Neural cell (in vitro differentiated cells): ENCODE measurements around the gene SIX4. TPM values are rescaled to one million over a fixed set of nuclear protein-coding genes. Genes with fewer than 3 reads are reported as not detected.

Source experiments
- H2AFZ ChIP-seq: fragments of 200-600, 300-800 bp; sonication (generic), shearing (Covaris generic); 2 replicates; pipeline ENCODE4 v1.6.0; 2014; ENCODE audit warnings: low read depth, mild to moderate bottlenecking, antibody characterized with exemption, low read length, moderate library complexity
- H3F3A ChIP-seq: fragments of 200-600 bp; shearing (Covaris generic); 2 replicates; pipeline ENCODE4 v1.6.1; 2016; ENCODE audit warnings: mild to moderate bottlenecking, moderate library complexity, mixed read lengths, antibody characterized with exemption, low read length; ENCODE audit not compliant: insufficient read depth, poor library complexity, severe bottlenecking
- H3K27ac ChIP-seq: fragments of 200-600, 300-800 bp; sonication (generic), shearing (Covaris generic); 2 replicates; pipeline ENCODE4 v1.5.1; 2014; ENCODE audit warnings: mild to moderate bottlenecking, low read length, moderate library complexity
- H3K27me3 ChIP-seq: fragments of 300-800, 200-600 bp; sonication (generic), shearing (Covaris generic); 2 replicates; pipeline ENCODE4 v1.6.0; 2014; ENCODE audit warnings: mild to moderate bottlenecking, low read depth, low read length, moderate library complexity; ENCODE audit not compliant: insufficient read depth
- H3K36me3 ChIP-seq: fragments of 300-800, 200-600 bp; sonication (generic), shearing (Covaris generic); 2 replicates; pipeline ENCODE4 v1.5.1; 2014; ENCODE audit warnings: mild to moderate bottlenecking, antibody characterized with exemption, low read length, moderate library complexity; ENCODE audit not compliant: insufficient read depth
- H3K4me2 ChIP-seq: fragments of 300-800, 200-600 bp; sonication (generic), shearing (Covaris generic); 2 replicates; pipeline ENCODE4 v1.6.0; 2014; ENCODE audit warnings: mild to moderate bottlenecking, low read length
- H3K4me3 ChIP-seq: fragments of 300-800, 200-600 bp; sonication (generic), shearing (Covaris generic); 2 replicates; pipeline ENCODE4 v1.5.1; 2014; ENCODE audit warnings: mild to moderate bottlenecking, low read length, moderate library complexity
- H3K79me2 ChIP-seq: fragments of 200-600 bp; shearing (Covaris generic); replicated peaks from 2 replicates; pipeline ENCODE4 v1.6.0; 2014; ENCODE audit warnings: mild to moderate bottlenecking, low read length, moderate library complexity; ENCODE audit not compliant: insufficient read depth
- H3K9ac ChIP-seq: fragments of 300-800, 200-600 bp; sonication (generic), shearing (Covaris generic); 2 replicates; pipeline ENCODE4 v1.6.1; 2016; ENCODE audit warnings: mild to moderate bottlenecking, low read length, mixed read lengths
- H3K9me2 ChIP-seq: fragments of 200-600 bp; shearing (Covaris generic); 2 replicates; pipeline ENCODE4 v1.6.1; 2016; ENCODE audit warnings: mild to moderate bottlenecking, low read length, mixed read lengths; ENCODE audit not compliant: insufficient read depth
- H3K9me3 ChIP-seq: fragments of 200-600, 300-800 bp; sonication (generic), shearing (Covaris generic); 2 replicates; pipeline ENCODE4 v1.6.1; 2016; ENCODE audit warnings: mild to moderate bottlenecking, mixed run types, low read length, moderate library complexity, mixed read lengths
- H4K20me1 ChIP-seq: fragments of 200-600 bp; shearing (Covaris generic); 2 replicates; pipeline ENCODE4 v1.6.1; 2016; ENCODE audit warnings: mild to moderate bottlenecking, mixed run types; ENCODE audit not compliant: insufficient read depth
- EP300 ChIP-seq: fragments of 450-650 bp; conservative IDR thresholded peaks from 2 replicates; pipeline ENCODE4 v1.6.1; 2014; ENCODE audit warnings: antibody characterized with exemption, mild to moderate bottlenecking, moderate library complexity; ENCODE audit not compliant: poor library complexity, severe bottlenecking
- EZH2 ChIP-seq: fragments of 200-600, 300-800 bp; shearing (Covaris generic), sonication (generic); IDR thresholded peaks from 2 replicates; pipeline ENCODE4 v1.6.1; 2014; ENCODE audit warnings: antibody characterized with exemption, low read length, borderline replicate concordance, mild to moderate bottlenecking; ENCODE audit not compliant: insufficient read depth, poor library complexity, severe bottlenecking
- MXI1 ChIP-seq: fragments of 450-650 bp; conservative IDR thresholded peaks from 2 replicates; pipeline ENCODE4 v1.6.1; 2014; ENCODE audit warnings: antibody characterized with exemption, mild to moderate bottlenecking; ENCODE audit not compliant: poor library complexity, severe bottlenecking
- POLR2AphosphoS5 ChIP-seq: IDR thresholded peaks from 2 replicates; pipeline ENCODE4 v1.6.1; 2012
- RAD21 ChIP-seq: fragments of 450-650 bp; conservative IDR thresholded peaks from 2 replicates; pipeline ENCODE4 v1.6.1; 2014; ENCODE audit warnings: antibody characterized with exemption, mild to moderate bottlenecking, moderate library complexity
- SMC3 ChIP-seq: fragments of 450-650 bp; conservative IDR thresholded peaks from 2 replicates; pipeline ENCODE4 v1.6.1; 2014; ENCODE audit warnings: antibody characterized with exemption, mild to moderate bottlenecking, moderate library complexity; ENCODE audit not compliant: poor library complexity
- TAF1 ChIP-seq: IDR thresholded peaks from 2 replicates; pipeline ENCODE4 v1.6.1; 2012; ENCODE audit warnings: low read depth
- polyA plus RNA-seq: library from polyadenylated mRNA; depleted of rRNA; stranded (reverse); fragments of >200 nt; gene quantifications from 2 replicates; pipeline ENCODE4 v1.2.3, GENCODE V29; 2014
- TF ChIP-seq, protein P1 (sequence below): IDR thresholded peaks from 2 replicates; pipeline ENCODE4 v1.6.1; 2012; ENCODE audit warnings: borderline replicate concordance
- TF ChIP-seq, protein P2 (sequence below): fragments of 450-650 bp; IDR thresholded peaks from 2 replicates; pipeline ENCODE4 v1.5.1; 2014; ENCODE audit warnings: antibody characterized with exemption, mild to moderate bottlenecking, moderate library complexity; ENCODE audit not compliant: poor library complexity, severe bottlenecking

Gene SIX4
- polyA plus RNA-seq, 1 donor from 2014 or later = 1.1 TPM

DNA sequence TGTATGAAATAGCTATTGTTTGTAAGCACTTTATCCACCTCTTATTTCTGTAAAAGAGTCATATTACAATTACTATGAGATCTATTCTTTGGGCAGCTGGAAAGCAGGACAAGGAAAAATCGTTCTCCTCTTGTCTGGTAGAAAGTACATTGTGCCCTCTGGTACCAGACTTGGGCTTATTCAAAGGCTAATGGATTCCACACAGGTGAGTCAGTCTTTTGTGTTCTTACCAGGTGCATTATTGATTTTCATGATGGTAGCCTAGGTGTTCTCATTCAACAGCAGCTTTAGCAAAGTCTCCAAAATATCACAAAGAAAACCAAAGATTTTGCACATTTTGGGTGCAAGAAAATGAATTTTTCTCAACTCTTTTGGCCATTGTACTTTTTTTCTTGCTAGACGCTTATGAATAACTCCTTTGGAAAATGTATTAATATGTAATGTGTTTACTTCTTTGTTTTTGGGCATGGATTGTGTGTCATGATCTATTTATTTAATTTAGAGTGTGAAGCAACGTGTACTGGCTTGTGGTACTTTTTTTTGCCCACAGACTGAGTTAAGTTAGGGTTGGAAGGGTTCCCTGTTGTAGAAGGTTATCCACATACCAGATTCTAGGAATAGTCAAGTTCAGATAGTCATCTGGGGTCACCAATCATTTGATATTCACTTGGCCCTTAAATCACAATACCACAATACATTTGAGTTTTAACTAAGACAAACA lies 36.7 kb upstream of the SIX4 start:
- no peak overlapping the region for H3K27ac ChIP-seq
- no peaks in the 10 kb centered on the region for H4K20me1 ChIP-seq

DNA sequence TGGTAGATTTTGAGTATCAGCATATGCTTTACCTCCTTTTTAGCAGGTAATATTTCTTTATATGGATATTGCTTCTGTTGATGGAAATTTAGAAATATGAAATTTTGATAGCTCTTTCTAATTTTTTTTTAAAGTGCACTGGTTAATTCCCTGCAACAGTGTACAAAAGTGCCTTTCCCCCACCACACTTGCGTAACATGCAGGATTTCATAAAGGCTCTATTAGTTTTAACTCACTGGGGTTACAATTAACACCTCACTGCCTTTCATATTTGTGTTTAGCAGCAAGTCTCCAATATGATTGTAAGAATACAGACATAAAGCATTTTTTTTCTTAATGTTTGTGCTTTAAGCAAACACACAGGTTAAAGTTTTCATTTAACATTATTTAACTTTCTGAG lies 36.1 kb upstream of the SIX4 start:
- H3K4me2 ChIP-seq = no peak overlapping the region
- H3K79me2 ChIP-seq = peaks cover 13% of the 10 kb centered on the region
- no peaks in the 10 kb centered on the region for H3K27me3 ChIP-seq
- H3K36me3 ChIP-seq = no peaks in the 10 kb centered on the region
- H3K9ac ChIP-seq = no peak overlapping the region
- H3K9me3 ChIP-seq = no peaks in the 10 kb centered on the region
- TF ChIP-seq POLR2AphosphoS5 = no peak
- no peak for TF ChIP-seq SMC3
- TF ChIP-seq, protein P1, sequence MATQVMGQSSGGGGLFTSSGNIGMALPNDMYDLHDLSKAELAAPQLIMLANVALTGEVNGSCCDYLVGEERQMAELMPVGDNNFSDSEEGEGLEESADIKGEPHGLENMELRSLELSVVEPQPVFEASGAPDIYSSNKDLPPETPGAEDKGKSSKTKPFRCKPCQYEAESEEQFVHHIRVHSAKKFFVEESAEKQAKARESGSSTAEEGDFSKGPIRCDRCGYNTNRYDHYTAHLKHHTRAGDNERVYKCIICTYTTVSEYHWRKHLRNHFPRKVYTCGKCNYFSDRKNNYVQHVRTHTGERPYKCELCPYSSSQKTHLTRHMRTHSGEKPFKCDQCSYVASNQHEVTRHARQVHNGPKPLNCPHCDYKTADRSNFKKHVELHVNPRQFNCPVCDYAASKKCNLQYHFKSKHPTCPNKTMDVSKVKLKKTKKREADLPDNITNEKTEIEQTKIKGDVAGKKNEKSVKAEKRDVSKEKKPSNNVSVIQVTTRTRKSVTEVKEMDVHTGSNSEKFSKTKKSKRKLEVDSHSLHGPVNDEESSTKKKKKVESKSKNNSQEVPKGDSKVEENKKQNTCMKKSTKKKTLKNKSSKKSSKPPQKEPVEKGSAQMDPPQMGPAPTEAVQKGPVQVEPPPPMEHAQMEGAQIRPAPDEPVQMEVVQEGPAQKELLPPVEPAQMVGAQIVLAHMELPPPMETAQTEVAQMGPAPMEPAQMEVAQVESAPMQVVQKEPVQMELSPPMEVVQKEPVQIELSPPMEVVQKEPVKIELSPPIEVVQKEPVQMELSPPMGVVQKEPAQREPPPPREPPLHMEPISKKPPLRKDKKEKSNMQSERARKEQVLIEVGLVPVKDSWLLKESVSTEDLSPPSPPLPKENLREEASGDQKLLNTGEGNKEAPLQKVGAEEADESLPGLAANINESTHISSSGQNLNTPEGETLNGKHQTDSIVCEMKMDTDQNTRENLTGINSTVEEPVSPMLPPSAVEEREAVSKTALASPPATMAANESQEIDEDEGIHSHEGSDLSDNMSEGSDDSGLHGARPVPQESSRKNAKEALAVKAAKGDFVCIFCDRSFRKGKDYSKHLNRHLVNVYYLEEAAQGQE = no peak
- TF ChIP-seq MXI1 = no peak
- no peak for TF ChIP-seq EZH2
- TF ChIP-seq, protein P2, sequence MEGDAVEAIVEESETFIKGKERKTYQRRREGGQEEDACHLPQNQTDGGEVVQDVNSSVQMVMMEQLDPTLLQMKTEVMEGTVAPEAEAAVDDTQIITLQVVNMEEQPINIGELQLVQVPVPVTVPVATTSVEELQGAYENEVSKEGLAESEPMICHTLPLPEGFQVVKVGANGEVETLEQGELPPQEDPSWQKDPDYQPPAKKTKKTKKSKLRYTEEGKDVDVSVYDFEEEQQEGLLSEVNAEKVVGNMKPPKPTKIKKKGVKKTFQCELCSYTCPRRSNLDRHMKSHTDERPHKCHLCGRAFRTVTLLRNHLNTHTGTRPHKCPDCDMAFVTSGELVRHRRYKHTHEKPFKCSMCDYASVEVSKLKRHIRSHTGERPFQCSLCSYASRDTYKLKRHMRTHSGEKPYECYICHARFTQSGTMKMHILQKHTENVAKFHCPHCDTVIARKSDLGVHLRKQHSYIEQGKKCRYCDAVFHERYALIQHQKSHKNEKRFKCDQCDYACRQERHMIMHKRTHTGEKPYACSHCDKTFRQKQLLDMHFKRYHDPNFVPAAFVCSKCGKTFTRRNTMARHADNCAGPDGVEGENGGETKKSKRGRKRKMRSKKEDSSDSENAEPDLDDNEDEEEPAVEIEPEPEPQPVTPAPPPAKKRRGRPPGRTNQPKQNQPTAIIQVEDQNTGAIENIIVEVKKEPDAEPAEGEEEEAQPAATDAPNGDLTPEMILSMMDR = no peak
- TF ChIP-seq RAD21 = no peak
- no peak for TF ChIP-seq TAF1
- no peak for TF ChIP-seq EP300
- no peak overlapping the region for H3K27ac ChIP-seq
- no peaks in the 10 kb centered on the region for H3F3A ChIP-seq
- H3K9me2 ChIP-seq = no peaks in the 10 kb centered on the region
- H3K4me3 ChIP-seq = no peak overlapping the region
- no peak overlapping the region for H2AFZ ChIP-seq
- H4K20me1 ChIP-seq = no peaks in the 10 kb centered on the region

More for the DNA sequence above, 36.7 kb upstream of the SIX4 start:
- Histone ChIP-seq H2AFZ (no peak overlapping the region), H3K4me3 (no peak overlapping the region), H3K36me3 (no peaks in the 10 kb centered on the region), H3K79me2 (peaks cover 13% of the 10 kb centered on the region), H3K4me2 (no peak overlapping the region), H3K9me2 (no peaks in the 10 kb centered on the region), H3K9ac (no peak overlapping the region), H3K9me3 (no peaks in the 10 kb centered on the region), H3K27me3 (no peaks in the 10 kb centered on the region), H3F3A (no peaks in the 10 kb centered on the region)
- no peak for TF ChIP-seq TAF1
- TF ChIP-seq RAD21 = no peak
- TF ChIP-seq, protein P1 = no peak
- TF ChIP-seq EZH2 = no peak
- TF ChIP-seq, protein P2 = no peak
- TF ChIP-seq POLR2AphosphoS5 = no peak
- TF ChIP-seq SMC3 = no peak
- no peak for TF ChIP-seq MXI1
- no peak for TF ChIP-seq EP300
